ENCODE data around the gene ASB12.
A peak's percentile ranks its signal among the peaks of the same experiment; 100 is the strongest.
"Not testable (repeated sequence)": the region's sequence is repeated elsewhere in the genome, so short reads cannot be mapped to it uniquely, and the experiment has no call there.

Gene ASB12

DNA sequence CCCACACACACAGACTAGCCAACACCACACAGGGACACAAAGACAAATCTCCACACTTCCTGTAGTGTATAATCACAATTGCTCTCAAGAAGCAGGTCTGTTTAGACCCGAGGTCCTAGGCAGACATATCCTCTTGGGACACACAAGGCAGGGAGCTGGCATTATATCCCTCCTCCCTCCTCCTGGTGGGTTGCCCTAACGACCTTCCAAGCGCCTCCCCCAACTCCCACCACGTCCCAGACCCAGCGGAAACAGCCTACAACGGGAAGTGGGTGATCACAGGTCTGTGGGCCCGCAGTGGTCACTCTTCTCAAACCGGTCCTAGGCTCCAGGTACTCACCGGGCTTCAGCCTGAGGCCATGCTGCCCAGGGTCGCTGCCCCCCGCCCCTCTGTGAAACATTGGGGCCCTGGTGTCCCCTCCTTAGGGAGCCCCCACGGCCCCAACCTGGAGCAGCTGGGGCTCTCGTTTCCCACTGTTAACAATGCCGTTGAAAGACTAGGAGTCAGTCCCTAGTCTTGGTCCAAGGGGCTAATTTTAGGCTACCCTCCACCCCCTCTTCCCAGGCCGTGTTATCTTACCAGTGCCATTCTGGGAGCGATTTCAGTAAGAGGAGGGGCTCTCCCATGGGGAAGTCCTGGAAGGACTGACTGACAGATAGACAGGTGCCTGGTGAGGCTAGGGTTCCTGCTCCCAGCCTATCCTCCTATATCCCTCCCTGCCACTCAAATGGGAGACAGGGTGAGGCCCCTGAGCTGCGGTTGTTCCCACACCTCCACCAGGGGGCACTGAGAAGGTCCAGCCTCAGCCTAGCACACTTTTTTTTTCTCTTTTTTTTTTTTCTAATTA is at the start of gene ASB12:
TSS of gene ASB12 (minus strand) at position 485 of the 848 bp plus-strand sequence. CDS start 4,957 bp downstream, outside the sequence.
- no peak for DNase-seq (ENCODE audit: low spot score)

DNA sequence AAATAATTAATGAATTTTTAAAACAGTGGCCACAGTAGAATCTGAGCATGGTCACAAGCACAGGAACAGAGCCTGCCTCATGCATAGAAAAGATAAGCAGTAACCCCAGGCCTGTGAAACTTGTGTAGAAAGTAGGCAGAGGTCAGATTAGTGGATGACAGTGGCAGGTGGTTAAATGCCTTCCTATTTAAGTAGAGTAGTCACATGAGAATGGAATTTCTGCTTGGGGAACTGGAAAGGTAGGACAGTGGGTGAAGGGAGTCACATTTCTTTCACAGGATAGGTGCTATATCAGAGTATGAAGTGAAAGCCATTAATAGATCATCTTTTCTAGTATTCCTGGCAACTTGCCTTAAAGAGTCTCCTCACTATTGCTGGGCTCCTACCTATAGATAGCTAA is 34.9 kb upstream of the ASB12 start:
- DNase-seq (ENCODE audit: low spot score), result no peak

- no peak for DNase-seq (ENCODE audit: low spot score)
Measured at GRCh38 chrX:64229154-64229553, 1.3 kb downstream of the ASB12 start.

- DNase-seq (ENCODE audit: low spot score), result no peak
Measured at GRCh38 chrX:64218023-64218422, 12.4 kb downstream of the ASB12 start.

DNA sequence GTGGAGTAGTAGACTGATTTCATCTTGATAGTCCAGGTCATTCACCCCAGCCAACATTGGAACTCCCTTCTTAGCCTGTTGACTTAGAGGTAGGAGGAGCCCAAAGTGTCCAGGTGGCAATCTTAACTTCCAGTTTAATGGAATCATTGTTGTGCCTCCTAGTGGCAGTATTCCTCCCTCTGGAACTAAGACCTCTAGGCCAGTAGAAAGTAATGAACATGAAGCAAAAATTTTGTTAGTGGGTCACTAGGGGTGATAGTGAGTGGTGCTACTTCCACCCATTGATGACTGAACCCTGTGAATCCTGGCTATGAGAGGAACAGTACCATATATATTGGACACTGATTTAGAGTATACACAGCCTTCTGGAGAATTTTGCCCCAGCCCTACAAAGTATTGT is 16.4 kb downstream of the ASB12 start:
- DNase-seq (ENCODE audit: low spot score), result not testable (repeated sequence)

GRCh38 chrX:64206556-64207162 is 23.7 kb downstream of the ASB12 start:
- no peak for DNase-seq (ENCODE audit: low spot score)

DNA sequence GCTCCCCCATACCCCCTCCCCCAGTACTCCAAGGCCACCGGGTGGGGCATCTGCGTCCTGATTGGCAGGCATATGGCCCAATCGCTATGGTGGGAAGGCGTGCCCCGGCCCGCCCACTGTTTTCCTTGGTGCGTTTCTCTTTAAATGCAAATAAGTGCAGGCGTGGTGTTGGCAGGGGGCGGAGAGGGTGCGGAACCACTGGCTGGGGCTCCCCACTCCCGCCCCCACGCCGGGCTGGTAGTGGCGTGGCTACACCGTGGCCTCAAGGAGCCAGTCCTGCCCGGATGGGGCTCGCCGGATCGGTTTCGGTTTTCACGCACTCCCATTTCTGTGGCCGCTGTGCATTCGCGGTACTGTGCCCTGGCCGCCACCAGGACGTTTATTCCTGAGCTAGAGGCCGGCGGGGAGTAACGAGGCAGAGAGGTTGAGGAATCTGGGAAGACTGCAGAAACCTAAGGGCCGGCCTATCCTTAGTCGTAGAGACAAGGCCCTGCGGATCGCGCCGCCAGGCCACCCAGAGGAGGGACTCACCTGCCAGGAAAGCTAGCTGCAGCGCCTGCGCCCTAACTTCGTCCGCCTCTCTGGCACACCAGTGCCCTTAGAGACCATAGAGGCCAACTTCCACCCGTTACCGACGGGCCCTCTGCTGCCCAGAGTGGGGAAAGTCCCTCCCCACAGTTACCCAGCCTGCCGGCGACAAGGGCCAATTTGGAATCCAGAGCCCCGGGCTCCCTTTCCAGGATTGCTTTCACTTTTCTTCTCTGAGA is 24.5 kb downstream of the ASB12 start:
- peak; percentile 87 for DNase-seq (ENCODE audit: low spot score)

DNA sequence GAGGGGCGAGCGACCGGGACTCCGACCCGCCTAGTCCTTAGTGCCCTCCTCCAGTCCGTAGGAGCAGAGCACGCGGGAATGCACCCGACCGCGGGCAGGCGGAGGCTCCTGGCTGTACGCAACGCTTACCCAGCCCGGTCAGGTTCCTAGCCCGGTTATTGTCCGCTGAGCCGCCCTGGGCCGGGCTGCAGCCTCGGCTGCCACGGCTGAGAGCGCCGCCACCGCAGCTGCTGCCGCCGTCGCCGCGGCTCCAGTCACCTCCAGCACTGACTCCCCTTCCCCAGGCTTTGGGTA is 25.0 kb downstream of the ASB12 start, which contains the start of gene AMER1:
TSS of gene AMER1 (minus strand) at position 268 of the 294 bp plus-strand sequence. CDS start 12,422 bp downstream, outside the sequence.
- DNase-seq (ENCODE audit: low spot score), result no peak

- peak; percentile 31 for DNase-seq (ENCODE audit: low spot score)
Measured at GRCh38 chrX:64204701-64205440, 25.5 kb downstream of the ASB12 start.

DNA sequence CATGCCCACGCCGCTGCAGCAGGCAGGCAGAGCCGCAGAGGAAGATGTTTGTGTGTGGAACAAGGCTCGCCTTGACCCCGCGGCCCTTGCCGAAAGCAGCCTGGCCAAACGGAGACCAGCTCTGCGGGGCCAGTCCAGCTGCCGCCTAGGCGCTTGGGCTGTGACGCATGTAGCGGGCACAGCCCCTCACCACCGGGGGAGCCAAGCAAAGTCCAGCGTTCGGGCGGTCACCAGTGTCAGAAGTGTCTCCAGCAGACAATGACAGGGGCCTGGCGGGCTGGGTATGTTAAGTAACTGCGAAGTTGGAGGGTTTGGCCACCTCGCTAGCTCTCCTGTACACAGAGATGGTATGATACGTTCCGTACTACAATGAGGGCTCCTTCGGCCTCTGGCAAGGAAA is 26.2 kb downstream of the ASB12 start:
- no peak for DNase-seq (ENCODE audit: low spot score)

DNA sequence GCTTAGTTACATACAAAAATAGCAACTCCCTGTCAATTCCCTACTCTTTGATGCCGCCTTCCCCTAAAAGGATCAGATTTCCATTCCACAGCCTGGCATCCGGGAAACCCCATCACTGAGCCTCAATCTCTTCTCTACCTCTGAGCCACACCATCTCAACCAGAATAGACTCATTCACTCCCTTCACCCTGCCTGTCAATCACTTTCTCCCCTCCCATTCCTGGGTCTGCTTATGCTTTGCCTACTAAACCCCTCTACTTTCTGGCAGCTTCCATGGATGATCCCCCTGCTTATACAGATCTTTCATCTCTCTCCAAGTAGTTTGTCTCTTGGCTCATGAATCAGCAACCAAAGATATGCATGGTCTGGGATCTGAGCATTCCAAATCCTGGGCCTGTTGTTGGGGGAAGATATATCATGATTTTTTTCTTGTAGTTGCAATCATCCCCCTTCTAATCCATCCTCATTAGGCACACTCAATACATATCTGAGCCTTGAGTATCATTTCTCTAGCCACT is 27.5 kb downstream of the ASB12 start:
- DNase-seq (ENCODE audit: low spot score), result no peak

GRCh38 chrX:64198036-64198435 is 32.4 kb downstream of the ASB12 start:
- no peak for DNase-seq (ENCODE audit: low spot score)

GRCh38 chrX:64196606-64197005 is 33.8 kb downstream of the ASB12 start:
- no peak for DNase-seq (ENCODE audit: low spot score)

GRCh38 chrX:64195862-64196261 is 34.5 kb downstream of the ASB12 start:
- DNase-seq (ENCODE audit: low spot score), result no peak

GRCh38 chrX:64192673-64193072 is 37.7 kb downstream of the ASB12 start:
- no peak for DNase-seq (ENCODE audit: low spot score)

- no peak for DNase-seq (ENCODE audit: low spot score)
Measured at GRCh38 chrX:64192040-64192439, 38.4 kb downstream of the ASB12 start.

DNA sequence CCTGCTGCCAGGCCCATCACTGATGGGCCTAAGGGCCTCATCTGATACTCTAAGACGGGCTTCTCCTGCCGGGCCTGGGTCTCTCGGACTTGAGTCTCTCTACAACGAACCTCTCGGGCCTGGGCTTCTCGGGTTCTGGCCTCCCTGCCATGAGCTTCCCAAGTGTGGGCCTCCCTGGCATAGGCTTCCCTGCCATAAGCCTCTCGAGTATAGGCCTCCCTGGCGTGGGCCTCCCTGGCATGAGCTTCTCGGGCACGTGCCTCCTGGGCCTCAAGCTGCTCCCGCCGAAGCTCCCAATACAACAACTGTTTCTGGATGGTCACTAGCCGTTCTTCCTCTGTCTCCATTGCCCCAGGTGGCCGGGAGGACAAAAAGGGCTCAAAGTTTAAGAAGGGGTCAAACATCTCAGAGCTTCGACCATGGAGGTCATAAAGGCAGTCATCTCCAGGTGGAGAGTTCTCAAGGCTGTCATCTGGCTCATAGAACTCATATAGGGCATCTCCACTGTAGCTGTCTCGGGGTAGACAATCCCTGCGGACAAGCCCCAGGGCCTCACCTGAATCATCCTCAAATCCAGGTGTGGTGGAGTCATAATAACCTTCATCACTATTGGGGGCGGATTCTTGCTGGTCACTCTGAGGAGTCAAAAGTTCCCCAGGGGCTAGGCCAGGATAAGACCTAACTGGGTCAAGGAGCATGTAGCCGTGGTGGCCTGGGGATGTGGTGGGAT is 39.0 kb downstream of the ASB12 start:
- DNase-seq (ENCODE audit: low spot score), result no peak

DNA sequence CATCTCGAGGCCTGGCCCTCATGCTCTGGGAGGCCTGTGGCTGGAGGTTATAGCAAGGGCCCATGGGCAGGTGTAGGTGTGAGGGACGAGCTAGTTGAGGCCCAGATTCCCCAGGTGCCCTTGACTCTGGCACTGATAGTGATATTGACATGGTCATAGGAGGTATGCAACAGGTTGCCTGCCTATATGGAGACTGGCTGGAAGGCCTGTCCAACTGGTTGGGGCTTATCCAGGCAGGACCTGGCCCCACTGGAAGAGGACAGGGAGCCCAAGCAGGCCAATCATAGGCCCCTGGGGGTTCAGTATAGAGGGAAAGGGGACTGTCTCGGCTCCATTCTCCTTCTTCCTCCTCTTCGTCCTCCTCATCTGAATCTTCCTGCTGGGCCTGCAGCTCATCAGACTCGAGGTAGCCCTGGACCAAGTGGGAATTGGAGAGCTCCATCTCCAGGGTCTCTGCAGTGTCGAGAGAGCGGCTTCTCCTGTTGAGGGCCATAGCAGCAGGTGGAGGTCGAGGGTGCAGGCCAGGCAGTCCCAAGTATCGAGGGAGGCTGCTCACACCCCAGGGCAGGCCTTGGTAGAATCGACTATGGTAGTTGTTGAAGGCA is 40.2 kb downstream of the ASB12 start:
- DNase-seq (ENCODE audit: low spot score), result no peak

DNA sequence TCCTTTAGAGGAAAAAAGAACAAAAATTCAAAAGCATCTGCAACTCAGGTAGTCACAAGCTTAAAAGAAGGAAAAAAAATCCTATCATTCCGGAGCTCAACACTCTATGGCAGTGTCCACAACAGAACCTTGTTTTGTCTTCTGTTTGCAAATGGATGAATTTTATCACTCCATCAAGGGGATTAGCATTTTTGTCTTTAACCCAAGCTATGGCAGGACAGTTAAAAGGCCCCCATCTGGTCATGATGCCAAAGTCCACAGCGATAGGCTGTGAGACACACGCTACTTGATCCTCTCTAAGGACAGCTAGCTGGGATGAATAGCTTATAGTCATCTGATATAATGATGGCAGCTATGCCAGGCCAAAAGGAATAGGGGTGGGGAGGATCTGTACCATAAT is 41.5 kb downstream of the ASB12 start:
- no peak for DNase-seq (ENCODE audit: low spot score)

DNA sequence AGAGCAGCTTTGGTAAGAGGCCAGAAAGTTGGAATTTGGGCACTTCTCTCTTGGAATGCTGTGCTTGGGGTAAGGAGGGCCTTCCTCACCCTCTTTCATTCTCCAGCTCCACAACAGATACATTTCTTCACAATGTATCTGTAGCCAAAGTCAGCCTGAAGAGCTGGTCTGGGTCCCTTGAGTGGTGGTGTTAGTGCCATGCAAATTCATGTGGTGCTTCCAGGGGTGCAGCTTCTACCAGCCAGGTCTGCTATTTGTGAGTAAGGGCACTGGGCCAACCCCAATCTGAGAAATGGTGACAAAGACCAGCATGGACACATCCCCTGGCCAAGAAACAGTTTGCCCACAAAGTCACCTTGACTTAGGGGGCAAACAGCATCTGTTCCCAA is 42.7 kb downstream of the ASB12 start:
- DNase-seq (ENCODE audit: low spot score), result no peak

All from germinal center (tissue), 1 donor.